Epithelial cell of esophagus (primary cell): ENCODE measurements around the gene BBS7.

Experiments used
- DNase-seq: peaks from one replicate; pipeline ENCODE4 v3.0.0; 2010; ENCODE audit warnings: low read depth
- H3K4me3 ChIP-seq: 2 replicates; pipeline ENCODE4 v1.5.1; 2011; ENCODE audit warnings: mild to moderate bottlenecking, low read length, control low read depth
- CTCF ChIP-seq: IDR thresholded peaks from 2 replicates; pipeline ENCODE4 v1.5.1; 2011; ENCODE audit warnings: low read depth, mild to moderate bottlenecking, low read length, control low read depth, inconsistent platforms; ENCODE audit not compliant: insufficient read depth; ENCODE audit errors: missing control alignments

Gene BBS7

GRCh38 chr4:121789455-121789854, 80.8 kb downstream of the BBS7 start:
- DNase-seq: no peak
- TF ChIP-seq CTCF: no peak
- no peak overlapping the region for H3K4me3 ChIP-seq

- no peak overlapping the region for H3K4me3 ChIP-seq
- no peak for DNase-seq
- no peak for TF ChIP-seq CTCF
These were observed 81.4 kb downstream of the BBS7 start for GRCh38 chr4:121788896-121789295.

GRCh38 chr4:121786221-121786620, 84.1 kb downstream of the BBS7 start:
- DNase-seq: no peak
- TF ChIP-seq CTCF: no peak
- H3K4me3 ChIP-seq: no peak overlapping the region

- no peak for TF ChIP-seq CTCF
- no peak for DNase-seq
- H3K4me3 ChIP-seq: no peak overlapping the region
These were observed 84.8 kb downstream of the BBS7 start for GRCh38 chr4:121785479-121785878.

- TF ChIP-seq CTCF: no peak
- H3K4me3 ChIP-seq: no peak overlapping the region
- DNase-seq: peak; percentile 87
These were observed 85.3 kb downstream of the BBS7 start for GRCh38 chr4:121784975-121785374.

- TF ChIP-seq CTCF: no peak
- DNase-seq: no peak
These were observed 85.9 kb downstream of the BBS7 start for GRCh38 chr4:121784401-121784800.

GRCh38 chr4:121783210-121783609, 87.1 kb downstream of the BBS7 start:
- no peak overlapping the region for H3K4me3 ChIP-seq
- TF ChIP-seq CTCF: no peak
- DNase-seq: no peak

More at GRCh38 chr4:121784401-121784800, 85.9 kb downstream of the BBS7 start:
- H3K4me3 ChIP-seq: no peak overlapping the region
